Measurements from ENCODE around the gene ITPK1. TPM values are rescaled to one million over a fixed set of nuclear protein-coding genes. Genes with fewer than 3 reads are reported as not detected.
"Not testable (repeated sequence)": the region's sequence is repeated elsewhere in the genome, so short reads cannot be mapped to it uniquely, and the experiment has no call there.

The ITPK1 gene
- total RNA-seq, 2 experiments from 2014 or later: 28.1 to 35.2 TPM

DNA sequence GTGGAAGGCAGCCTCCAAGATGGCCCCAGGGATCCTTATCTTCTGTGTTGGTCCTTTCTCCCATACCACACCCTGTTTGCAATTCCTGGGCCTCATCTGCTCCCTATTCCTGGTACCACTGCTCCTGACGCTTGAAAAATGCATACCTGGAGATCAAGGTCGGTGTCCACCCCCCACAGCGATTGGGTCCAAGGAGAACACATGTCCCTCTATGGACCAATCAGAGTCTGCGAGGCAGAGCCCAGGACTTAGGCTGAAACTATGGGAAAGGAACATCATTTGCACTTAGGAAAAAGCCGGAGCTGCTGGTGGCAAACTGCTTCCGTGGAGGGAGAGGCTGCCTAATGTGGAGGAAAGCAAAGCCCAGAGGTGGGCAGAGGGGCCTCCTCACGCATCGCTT lies 33.3 kb upstream of the ITPK1 start:
- Mint-ChIP-seq H3K4me1 (ENCODE audit: low read depth) (peaks cover 8% of the 10 kb centered on the region), H3K36me3 (no peaks in the 10 kb centered on the region), H3K9me3 (no peaks in the 10 kb centered on the region), H3K4me3 (no peak overlapping the region), H3K27ac (no peak overlapping the region), H3K27me3 (peaks cover 3% of the 10 kb centered on the region)
- ChIA-PET POLR2A (no interaction called here), CTCF (no interaction called here)
- intact Hi-C loops (cut with micrococcal nuclease): no loop called here
- DNase-seq: no peak

DNA sequence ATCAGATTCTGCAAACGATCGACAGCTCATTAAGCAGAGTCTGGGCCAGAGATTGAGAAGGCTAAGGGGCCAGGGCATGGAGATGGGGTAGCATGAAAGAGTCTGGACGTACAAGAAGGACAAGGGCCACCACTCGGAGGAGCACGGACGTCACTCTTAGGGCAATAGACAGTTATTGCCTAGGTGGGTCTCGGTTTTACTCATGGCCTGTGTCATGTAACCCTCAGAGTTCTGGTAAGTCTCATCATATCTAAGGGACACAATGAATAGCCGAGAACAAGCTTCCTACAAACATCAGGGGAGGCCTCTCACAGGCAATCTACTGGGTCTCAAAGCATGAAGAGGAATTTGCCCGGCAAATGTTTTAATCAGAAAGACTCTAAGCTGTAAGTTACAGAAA lies 30.4 kb upstream of the ITPK1 start:
- Mint-ChIP-seq H3K27ac (peak overlapping the region; percentile 72), H3K9me3 (no peaks in the 10 kb centered on the region), H3K36me3 (no peaks in the 10 kb centered on the region), H3K4me3 (no peak overlapping the region), H3K27me3 (peaks cover 3% of the 10 kb centered on the region), H3K4me1 (ENCODE audit: low read depth) (peaks cover 4% of the 10 kb centered on the region)
- peak; percentile 51 for DNase-seq
- ChIA-PET CTCF (interaction anchor here (0.9 to 3.2 kb wide), 9 partner anchors 9 to 39 kb away, joined by 3 to 16 read pairs (median 3); partner anchors contain the start of genes LYSET and MOAP1), POLR2A (interaction anchor here (1.0 to 1.1 kb wide), 2 partner anchors 24 to 39 kb away, joined by 5 read pairs; partner anchors contain the start of genes LYSET and MOAP1)
- intact Hi-C loops (cut with micrococcal nuclease): no loop called here

DNA sequence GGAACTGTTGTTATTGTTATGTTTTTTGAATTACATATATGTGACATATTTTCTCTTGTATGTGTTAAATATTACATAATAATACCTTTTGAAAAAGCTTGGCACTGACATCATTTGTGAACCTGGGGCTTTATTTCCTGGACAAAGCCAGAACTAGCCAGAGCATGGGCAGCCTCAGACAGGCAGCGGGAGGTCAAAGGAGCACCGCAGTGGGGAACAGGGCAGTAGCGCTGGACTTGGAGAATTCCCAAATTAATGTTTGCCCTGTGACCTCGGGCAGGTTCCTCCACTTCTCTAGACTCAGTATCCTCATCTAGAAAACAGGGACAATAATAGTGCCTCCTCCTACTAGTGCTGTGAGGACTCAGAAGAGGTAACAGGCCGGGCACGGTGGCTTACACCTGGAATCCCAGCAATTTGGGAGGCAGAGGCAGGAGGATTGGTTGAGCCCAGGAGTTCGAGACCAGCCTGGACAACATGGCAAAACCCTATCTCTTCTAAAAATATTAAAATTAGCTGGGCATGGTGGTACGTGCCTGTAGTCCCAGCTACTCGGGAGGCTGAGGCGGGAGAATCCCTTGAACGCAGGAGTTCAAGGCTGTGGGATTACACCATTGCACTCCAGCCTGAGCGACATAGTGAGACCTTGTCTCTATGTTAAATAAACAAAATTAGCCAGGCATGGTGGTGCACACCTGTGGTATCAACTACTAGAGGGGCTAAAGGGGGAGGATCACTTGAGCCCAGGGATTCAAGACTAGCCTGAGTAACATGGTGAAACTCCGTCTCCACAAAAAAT lies 27.3 kb upstream of the ITPK1 start:
- peaks cover 3% of the 10 kb centered on the region for H3K27me3 Mint-ChIP-seq
- no peak overlapping the region for H3K4me3 Mint-ChIP-seq
- peak overlapping the region; percentile 8 for H3K27ac Mint-ChIP-seq
- H3K4me1 Mint-ChIP-seq (ENCODE audit: low read depth): peaks cover 6% of the 10 kb centered on the region
- POLR2A ChIA-PET: interaction anchor here (0.6 kb wide), 1 partner anchor 1195 kb away, joined by 5 read pairs; the partner anchor contains the start of gene FBLN5
- H3K9me3 Mint-ChIP-seq: no peaks in the 10 kb centered on the region
- CTCF ChIA-PET: interaction anchor here (0.7 to 9.1 kb wide), 2 partner anchors 28 to 193 kb away, joined by 3 to 152 read pairs; partner anchors contain the start of gene ITPK1
- H3K36me3 Mint-ChIP-seq: no peaks in the 10 kb centered on the region
- intact Hi-C loops (cut with micrococcal nuclease): no loop called here
- DNase-seq: no peak

DNA sequence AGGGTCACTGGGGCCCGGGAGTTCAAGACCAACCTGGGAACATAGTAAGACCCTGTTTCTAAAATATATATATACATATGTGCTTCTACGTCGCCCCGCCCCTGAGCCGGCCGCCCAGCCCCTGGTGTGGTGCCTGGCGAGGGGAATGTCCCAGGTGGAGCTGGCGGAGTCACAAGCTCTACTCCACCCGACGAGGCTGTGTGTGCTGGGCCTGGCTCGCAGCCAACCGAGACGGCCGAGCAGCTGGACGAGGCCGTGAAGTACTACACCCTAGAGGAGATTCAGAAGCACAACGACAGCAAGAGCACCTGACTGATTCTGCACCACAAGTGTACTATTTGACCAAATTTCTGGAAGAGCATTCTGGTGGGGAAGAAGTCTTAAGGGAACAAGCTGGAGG lies 22.1 kb upstream of the ITPK1 start:
- POLR2A ChIA-PET: interaction anchor here (1.1 kb wide), 1 partner anchor 186 kb away, joined by 3 read pairs; no protein-coding TSS in a partner anchor
- Mint-ChIP-seq H3K27me3 (no peaks in the 10 kb centered on the region), H3K4me1 (ENCODE audit: low read depth) (peaks cover 2% of the 10 kb centered on the region), H3K9me3 (no peaks in the 10 kb centered on the region), H3K4me3 (no peak overlapping the region), H3K27ac (no peak overlapping the region), H3K36me3 (no peaks in the 10 kb centered on the region)
- CTCF ChIA-PET: interaction anchor here (0.7 to 9.1 kb wide), 8 partner anchors 18 to 423 kb away, joined by 3 to 152 read pairs (median 5); partner anchors contain the start of gene ITPK1
- intact Hi-C loops (cut with micrococcal nuclease): no loop called here
- DNase-seq: no peak

DNA sequence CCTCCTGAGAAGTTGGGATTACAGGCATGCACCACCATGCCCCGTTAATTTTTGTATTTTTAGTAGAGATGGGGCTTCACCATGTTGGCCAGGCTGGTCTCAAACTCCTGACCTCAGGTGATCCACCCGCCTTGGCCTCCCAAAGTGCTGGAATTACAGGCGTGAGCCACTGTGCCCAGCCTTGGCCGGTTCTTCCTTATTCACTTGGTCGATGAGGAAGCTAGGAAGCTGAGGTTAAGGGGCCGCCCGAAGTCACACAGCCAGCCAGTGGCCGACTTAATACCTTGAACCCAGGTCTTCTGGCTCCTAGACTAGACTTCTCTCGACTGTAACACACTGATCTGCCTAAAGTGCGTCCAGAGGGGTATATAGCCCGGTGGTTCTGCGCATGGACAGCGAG lies 20.8 kb upstream of the ITPK1 start:
- DNase-seq; POLR2A ChIA-PET; H3K27me3 Mint-ChIP-seq; intact Hi-C loops (cut with micrococcal nuclease); H3K4me3 Mint-ChIP-seq; H3K4me1 Mint-ChIP-seq (ENCODE audit: low read depth); H3K27ac Mint-ChIP-seq; H3K9me3 Mint-ChIP-seq; H3K36me3 Mint-ChIP-seq: not testable (repeated sequence)
- CTCF ChIA-PET: interaction anchor here (2.1 to 9.1 kb wide), 2 partner anchors 22 to 184 kb away, joined by 6 to 152 read pairs; partner anchors contain the start of gene ITPK1

DNA sequence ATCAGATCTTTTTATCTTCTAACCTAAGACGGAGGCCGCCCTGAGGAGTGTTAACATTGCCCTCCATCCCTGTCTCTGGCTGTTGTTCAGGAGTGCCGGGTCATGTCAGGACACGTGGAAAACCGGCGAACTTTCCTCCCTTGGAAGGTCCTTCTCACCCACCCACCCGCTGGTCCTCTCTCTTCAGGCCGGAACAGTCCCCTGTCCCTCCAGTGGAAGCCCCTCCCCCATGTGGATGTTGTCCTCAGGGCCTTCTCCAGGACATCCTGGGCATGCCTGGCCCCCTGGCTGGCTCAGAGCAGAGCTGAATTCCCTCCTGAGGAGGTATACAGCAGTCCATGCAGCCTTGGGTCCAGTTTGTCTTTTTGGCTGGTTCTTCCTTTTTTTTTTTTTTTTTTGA lies 20.3 kb upstream of the ITPK1 start:
- no peak overlapping the region for H3K27ac Mint-ChIP-seq
- H3K36me3 Mint-ChIP-seq: no peaks in the 10 kb centered on the region
- DNase-seq: no peak
- POLR2A ChIA-PET: no interaction called here
- intact Hi-C loops (cut with micrococcal nuclease): no loop called here
- H3K27me3 Mint-ChIP-seq: no peaks in the 10 kb centered on the region
- H3K9me3 Mint-ChIP-seq: no peaks in the 10 kb centered on the region
- CTCF ChIA-PET: interaction anchor here (2.1 to 9.1 kb wide), 2 partner anchors 21 to 184 kb away, joined by 6 to 152 read pairs; partner anchors contain the start of gene ITPK1
- H3K4me3 Mint-ChIP-seq: no peak overlapping the region
- H3K4me1 Mint-ChIP-seq (ENCODE audit: low read depth): peaks cover 2% of the 10 kb centered on the region

DNA sequence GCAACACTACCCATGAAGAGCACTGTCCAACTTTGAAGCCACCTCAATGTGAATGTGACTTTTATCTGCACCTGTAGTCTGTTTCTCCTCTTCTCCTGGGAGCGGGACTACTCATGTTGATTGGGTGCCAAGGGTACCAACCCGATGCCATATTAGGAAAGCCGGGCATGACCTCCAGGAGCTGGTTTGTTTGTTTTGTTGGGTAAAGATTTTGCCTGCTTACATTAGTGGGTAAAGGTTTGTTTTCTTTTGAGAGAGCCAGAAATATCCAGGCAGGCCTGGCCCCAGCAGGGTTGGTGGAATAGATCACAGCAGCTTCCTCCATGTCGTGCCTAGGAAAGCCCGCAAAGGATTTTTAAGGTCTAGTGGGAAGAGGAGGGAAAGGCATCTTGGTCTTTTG lies 19.7 kb upstream of the ITPK1 start:
- no peaks in the 10 kb centered on the region for H3K36me3 Mint-ChIP-seq
- intact Hi-C loops (cut with micrococcal nuclease): no loop called here
- no peak overlapping the region for H3K4me3 Mint-ChIP-seq

DNA sequence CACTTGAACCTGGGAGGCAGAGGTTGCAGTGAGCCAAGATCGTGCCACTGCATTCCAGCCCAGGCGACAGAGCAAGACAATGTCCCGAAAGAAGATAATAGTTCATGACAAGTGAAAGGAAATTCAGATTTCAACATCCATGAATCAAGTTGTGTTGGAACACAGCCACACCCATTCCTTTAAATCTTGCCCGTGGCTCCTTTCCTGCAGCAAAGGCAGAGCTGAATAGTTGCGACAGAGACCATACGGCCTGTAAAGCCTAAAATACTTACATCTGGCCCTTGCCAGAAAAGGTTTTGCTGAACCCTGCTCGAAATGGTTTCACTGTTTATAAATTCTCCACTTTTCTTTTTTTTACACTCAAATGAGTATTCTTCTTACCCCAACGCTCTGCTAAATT lies 17.7 kb upstream of the ITPK1 start:
- Mint-ChIP-seq H3K4me3 (no peak overlapping the region), H3K27me3 (no peaks in the 10 kb centered on the region)
- POLR2A ChIA-PET: no interaction called here

More for the DNA sequence above, 19.7 kb upstream of the ITPK1 start:
- Mint-ChIP-seq H3K27me3 (no peaks in the 10 kb centered on the region), H3K4me1 (ENCODE audit: low read depth) (peaks cover 2% of the 10 kb centered on the region), H3K9me3 (no peaks in the 10 kb centered on the region), H3K27ac (no peak overlapping the region)
- no peak for DNase-seq
- POLR2A ChIA-PET: no interaction called here
- CTCF ChIA-PET: interaction anchor here (2.1 to 9.1 kb wide), 2 partner anchors 21 to 183 kb away, joined by 6 to 152 read pairs; partner anchors contain the start of gene ITPK1

DNA sequence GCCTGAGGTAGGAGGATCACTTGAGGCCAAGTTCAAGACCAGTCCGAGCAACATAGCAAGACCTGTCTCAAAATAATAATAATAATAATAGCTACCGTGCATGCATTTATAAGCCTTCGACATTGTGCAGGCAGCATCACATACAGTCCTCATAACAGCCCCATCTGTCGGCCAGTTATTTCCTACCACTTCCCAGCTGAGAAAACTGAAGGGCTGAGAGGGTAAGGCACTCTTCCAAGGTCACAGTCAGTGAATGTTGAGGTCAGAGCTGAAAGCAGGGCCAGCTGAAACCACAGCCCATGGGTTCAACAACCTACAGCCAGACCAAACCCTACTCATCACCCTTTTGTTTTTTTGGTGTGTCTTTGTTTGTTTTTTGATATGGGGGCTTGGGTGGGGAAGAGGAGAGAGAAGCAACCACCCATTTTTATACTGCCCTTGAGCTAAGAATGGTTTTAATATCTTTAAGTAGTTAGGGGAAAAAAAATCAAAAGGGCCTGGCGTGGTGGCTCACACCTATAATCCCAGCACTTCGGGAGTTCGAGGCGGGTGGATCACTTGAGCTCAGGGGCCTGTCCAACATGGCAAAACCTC lies 16.8 kb upstream of the ITPK1 start:
- Mint-ChIP-seq H3K27ac (no peak overlapping the region), H3K9me3 (no peaks in the 10 kb centered on the region), H3K4me1 (ENCODE audit: low read depth) (no peaks in the 10 kb centered on the region), H3K27me3 (peaks cover 4% of the 10 kb centered on the region), H3K4me3 (no peak overlapping the region), H3K36me3 (no peaks in the 10 kb centered on the region)
- intact Hi-C loops (cut with micrococcal nuclease): no loop called here
- POLR2A ChIA-PET: interaction anchor here (1.4 kb wide), 1 partner anchor 19 kb away, joined by 3 read pairs; no protein-coding TSS in a partner anchor
- DNase-seq: peak; percentile 21
- CTCF ChIA-PET: interaction anchor here (0.6 to 3.6 kb wide), 13 partner anchors 9 to 1262 kb away, joined by 3 to 71 read pairs (median 4); partner anchors contain the start of gene ITPK1

More for the DNA sequence above, 17.7 kb upstream of the ITPK1 start:
- H3K9me3 Mint-ChIP-seq: no peaks in the 10 kb centered on the region
- no peaks in the 10 kb centered on the region for H3K4me1 Mint-ChIP-seq (ENCODE audit: low read depth)
- CTCF ChIA-PET: interaction anchor here (0.8 to 3.6 kb wide), 8 partner anchors 10 to 182 kb away, joined by 3 to 71 read pairs (median 6); partner anchors contain the start of gene ITPK1
- intact Hi-C loops (cut with micrococcal nuclease): no loop called here
- H3K27ac Mint-ChIP-seq: no peak overlapping the region
- no peaks in the 10 kb centered on the region for H3K36me3 Mint-ChIP-seq
- no peak for DNase-seq

DNA sequence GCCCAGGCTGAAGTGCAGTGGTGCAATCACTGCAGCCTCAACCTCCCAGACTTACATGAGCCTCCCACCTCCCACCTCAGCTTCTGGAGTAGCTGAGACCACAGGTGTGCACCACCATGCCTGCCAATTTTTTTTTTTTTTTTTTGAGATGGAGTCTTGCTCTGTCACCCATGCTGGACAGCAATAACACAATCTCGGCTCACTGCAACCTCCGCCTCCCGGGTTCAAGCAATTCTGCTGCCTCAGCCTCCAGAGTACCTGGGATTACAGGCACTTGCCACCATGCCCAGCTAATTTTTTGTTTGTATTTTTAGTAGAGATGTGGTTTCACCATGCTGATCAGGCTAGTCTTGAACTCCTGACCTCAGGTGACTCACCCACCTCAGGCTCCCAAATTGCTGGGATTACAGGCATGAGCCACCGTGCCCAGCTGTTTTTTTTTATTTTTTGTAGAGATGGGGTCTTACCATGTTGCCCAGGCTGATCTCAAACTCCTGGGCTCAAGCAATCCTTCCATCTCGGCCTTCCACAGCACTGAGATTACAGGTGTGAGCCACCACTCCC lies 15.6 kb upstream of the ITPK1 start:
- H3K27me3 Mint-ChIP-seq; intact Hi-C loops (cut with micrococcal nuclease); H3K9me3 Mint-ChIP-seq; DNase-seq; H3K4me3 Mint-ChIP-seq; H3K27ac Mint-ChIP-seq; H3K36me3 Mint-ChIP-seq; H3K4me1 Mint-ChIP-seq (ENCODE audit: low read depth): not testable (repeated sequence)
- ChIA-PET CTCF (interaction anchor here (1.1 to 3.6 kb wide), 7 partner anchors 13 to 179 kb away, joined by 3 to 71 read pairs (median 5); partner anchors contain the start of gene ITPK1), POLR2A (interaction anchor here (1.4 kb wide), 1 partner anchor 18 kb away, joined by 3 read pairs; no protein-coding TSS in a partner anchor)

DNA sequence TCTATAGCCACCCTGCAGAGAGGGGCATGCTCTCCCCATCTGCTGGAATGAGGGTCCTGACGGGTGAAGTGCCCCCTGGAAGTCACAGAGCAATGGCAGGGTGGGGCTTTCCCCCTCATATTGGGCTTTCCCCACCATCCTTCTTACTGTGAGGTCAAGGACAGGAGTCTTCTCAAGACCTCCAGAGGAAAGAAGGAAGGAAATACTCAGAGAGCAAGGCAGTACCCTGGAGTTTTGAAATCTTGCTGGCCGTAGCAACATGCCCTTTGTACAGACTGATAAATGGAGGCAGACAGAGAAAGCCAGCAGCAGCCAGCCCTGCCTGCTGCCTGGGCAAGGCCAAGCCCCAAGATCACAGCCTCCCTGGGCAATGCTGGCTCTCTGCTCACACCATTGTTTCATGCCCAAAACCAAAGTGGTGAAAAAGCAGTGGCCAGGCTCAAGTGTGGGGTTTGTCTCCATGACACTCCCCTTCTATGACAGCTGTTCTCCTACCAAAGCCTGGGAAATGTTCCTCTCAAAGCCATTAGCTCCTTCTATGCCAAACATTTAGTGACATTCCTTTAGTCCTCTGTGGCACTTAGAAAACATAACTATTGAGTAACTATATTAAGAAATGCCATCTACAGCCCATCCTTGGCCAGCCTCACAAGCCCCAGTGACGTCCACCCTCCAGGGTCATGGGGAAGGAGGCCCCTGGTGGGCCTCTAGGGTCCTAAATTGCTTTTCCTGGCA lies 13.2 kb upstream of the ITPK1 start:
- CTCF ChIA-PET: interaction anchor here (3.4 kb wide), 1 partner anchor 15 kb away, joined by 14 read pairs; no protein-coding TSS in a partner anchor
- no peak for DNase-seq
- no peaks in the 10 kb centered on the region for H3K36me3 Mint-ChIP-seq
- H3K27ac Mint-ChIP-seq: no peak overlapping the region
- no peaks in the 10 kb centered on the region for H3K4me1 Mint-ChIP-seq (ENCODE audit: low read depth)
- peaks cover 4% of the 10 kb centered on the region for H3K27me3 Mint-ChIP-seq
- H3K9me3 Mint-ChIP-seq: no peaks in the 10 kb centered on the region
- intact Hi-C loops (cut with micrococcal nuclease): no loop called here
- no peak overlapping the region for H3K4me3 Mint-ChIP-seq
- POLR2A ChIA-PET: no interaction called here

Measured in activated CD4-positive, alpha-beta memory T cell treated with anti-CD3 and anti-CD28 coated beads for 36 hours (primary cell).